HK-2 (cell line): ENCODE measurements around the gene MGAT4C.

Experiments used
- DNase-seq: peaks from one replicate; pipeline ENCODE4 v3.0.0-alpha.2; 2018; ENCODE audit not compliant: unreplicated experiment

Gene MGAT4C

GRCh38 chr12:85975716-85976115 is 280.5 kb downstream of the MGAT4C start:
- no peak for DNase-seq

GRCh38 chr12:85971800-85972199 is 284.4 kb downstream of the MGAT4C start:
- no peak for DNase-seq

DNA sequence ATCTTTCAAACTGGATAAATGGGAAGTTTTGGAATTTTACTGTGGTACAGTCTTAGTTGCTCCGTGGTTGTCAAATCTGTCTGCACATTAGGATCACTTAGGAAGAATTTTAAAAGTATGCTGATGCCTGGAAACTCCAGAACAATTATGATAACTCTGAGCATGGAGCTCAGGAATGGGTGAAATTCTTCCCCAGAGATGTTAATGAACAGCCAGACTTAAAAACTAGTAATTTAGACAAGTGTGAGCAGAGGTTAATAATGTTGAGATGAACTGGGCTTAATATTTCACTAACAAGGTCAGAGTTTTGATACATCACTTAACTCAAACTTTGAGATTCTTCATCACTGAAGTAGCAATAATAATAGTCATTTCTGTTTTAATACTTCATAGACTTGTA is 287.6 kb downstream of the MGAT4C start:
- DNase-seq = no peak

DNA sequence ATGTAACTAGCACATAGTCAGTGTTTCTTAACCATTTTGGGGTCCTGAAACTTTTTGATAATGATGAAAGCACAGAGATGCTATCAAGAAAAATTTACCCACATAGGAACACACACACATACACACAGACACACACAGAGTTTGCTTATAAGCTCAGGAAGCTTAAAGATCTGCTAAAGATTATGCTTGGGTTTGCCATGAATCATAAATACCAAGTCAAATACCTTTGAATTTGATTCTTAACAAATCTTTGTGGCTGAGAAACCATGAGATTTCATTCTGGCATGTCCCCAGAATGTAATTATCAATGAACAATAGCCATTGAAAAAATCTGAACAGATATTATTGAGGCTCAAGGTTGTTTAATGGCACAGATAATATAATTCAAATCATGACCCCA is 292.9 kb downstream of the MGAT4C start:
- DNase-seq = no peak

- DNase-seq = no peak
Observed at GRCh38 chr12:85956081-85956480, 300.1 kb downstream of the MGAT4C start.

DNA sequence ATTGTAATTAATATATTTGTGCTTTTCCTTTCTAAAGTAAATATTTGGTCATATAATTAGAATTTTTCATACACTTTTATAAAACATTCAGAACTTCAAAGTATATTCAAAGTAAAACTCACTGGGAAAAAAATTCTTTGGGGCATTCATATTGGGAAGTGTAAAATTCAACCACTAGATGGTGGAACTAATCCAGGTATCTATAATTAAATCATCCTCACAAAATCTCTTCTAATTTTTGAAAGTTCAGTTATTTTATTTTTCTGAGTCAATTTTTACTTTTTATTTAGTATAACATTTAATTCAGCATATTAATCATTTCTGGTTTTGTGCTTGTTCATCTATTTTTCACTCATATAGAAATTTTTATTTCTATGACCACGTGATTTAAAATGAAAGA is 301.1 kb downstream of the MGAT4C start:
- no peak for DNase-seq

GRCh38 chr12:85951823-85952222 is 304.4 kb downstream of the MGAT4C start:
- no peak for DNase-seq

GRCh38 chr12:85949253-85949652 is 306.9 kb downstream of the MGAT4C start:
- DNase-seq = no peak

DNA sequence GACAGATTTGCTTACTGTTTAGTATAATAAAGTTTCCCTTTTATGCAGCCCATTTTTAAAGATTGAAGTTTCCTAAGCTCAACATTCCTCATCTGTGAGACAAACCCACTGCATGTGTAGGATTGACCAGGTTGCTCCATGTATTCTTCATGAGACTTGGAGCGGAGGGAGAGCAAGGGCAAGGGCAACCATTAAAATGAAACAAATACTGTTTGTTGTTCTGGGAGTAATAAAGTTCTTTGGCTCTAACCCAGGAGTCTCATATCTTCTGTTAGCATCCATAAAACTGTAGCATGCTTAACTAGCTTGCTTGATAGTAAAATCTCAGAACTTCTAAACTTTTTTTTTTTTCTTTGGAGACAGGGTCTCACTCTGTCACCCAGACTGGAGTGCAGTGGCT is 307.9 kb downstream of the MGAT4C start:
- DNase-seq = no peak

DNA sequence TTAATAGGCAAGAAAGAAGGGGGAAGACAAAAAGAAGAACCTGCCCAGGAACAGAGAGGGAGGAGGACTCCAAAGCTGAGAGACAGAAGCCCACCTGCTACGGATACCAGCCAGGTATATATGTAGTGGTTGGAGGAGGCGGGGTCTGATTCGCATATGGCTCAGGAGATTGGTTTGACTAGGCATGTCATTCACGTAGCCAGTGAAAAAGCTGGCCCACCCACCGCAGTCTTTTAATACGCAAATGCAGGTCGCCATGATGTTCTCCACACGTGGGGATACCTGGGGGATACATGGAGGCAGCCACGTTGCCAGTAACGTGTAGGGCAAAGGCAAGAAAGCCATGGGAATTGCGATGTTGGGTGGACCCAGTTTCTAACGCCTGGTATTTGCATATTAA is 308.9 kb downstream of the MGAT4C start:
- no peak for DNase-seq

GRCh38 chr12:85946375-85946774 is 309.8 kb downstream of the MGAT4C start:
- no peak for DNase-seq

GRCh38 chr12:85927166-85927565 is 329.0 kb downstream of the MGAT4C start:
- DNase-seq = no peak

DNA sequence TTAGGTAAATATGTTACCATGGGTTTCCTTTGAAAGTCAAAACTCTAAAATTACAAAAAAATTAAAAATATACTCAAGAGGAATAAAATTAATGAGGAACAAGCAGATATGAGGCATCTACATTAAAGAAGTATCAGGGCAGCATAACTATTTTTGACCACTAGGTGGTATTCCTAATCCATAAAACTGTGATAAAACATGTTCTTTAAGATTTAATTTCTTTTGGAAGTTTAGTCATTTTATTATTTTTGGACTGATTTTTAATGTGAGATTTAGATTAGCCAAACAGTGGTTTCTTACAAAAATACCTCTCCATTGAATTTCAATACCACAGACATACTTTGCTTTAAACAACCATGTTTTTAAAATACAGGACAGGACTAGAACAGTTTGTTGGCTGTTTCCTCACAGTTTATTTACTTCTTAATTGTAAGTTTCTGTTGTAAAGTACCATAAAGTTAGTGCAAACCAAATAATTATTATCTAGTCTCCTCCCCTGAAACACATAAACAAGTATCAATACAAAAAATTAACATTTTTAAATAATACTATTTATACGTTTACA is 332.3 kb downstream of the MGAT4C start:
- DNase-seq = no peak

GRCh38 chr12:85920324-85920947 is 335.8 kb downstream of the MGAT4C start:
- no peak for DNase-seq
